Dermis blood vessel endothelial cell (primary cell): ENCODE results near the gene SLC6A6. TPM values are rescaled to one million over a fixed set of nuclear protein-coding genes. Genes with fewer than 3 reads are reported as not detected.

ENCODE experiments used
- DNase-seq: peaks from one replicate; pipeline ENCODE4 v3.0.0; 2010
- total RNA-seq: library from RNA; depleted of rRNA; stranded (reverse); fragments of >200 nt; gene quantifications from 2 replicates; pipeline ENCODE4 v1.2.3, GENCODE V29; 2014

Gene SLC6A6
- total RNA-seq, 1 donor from 2014 or later = 10.9 TPM

DNA sequence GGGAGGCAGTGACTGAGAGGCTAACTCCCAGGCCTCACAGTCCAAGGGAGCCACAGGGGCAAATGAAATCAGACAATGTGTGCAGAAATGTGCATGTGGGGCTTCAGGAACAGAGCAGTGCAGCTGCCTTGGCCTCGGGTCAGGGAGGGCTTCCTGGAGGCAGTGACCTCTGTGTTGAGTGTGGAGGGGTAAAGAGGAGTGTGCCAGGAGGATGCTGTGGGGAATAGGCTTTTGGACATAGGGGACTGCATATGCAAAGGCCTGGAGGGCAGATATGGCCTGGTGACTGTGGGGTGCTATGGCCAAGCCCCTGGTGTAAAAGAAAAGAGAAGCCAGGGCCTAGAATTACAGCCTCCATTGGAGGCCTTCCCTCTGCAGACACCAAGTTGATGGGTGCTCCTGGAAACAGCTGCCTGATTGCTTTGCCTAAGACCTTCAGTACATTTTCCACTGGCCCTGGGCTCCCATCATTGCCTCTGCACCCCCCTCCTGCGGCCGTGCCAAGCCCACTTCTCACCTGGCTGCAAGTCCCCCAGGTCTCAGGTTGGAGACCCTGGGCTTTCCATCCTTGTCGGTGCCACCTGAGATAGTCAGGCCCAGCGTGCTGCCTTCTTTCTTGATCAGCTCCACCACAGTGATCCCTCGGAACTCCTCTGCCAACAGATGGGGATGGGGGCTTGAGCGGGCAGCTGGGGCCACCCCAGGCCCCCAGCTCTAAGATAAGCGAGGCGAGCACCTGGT, 122.7 kb downstream of the SLC6A6 start:
- no peak for DNase-seq

DNA sequence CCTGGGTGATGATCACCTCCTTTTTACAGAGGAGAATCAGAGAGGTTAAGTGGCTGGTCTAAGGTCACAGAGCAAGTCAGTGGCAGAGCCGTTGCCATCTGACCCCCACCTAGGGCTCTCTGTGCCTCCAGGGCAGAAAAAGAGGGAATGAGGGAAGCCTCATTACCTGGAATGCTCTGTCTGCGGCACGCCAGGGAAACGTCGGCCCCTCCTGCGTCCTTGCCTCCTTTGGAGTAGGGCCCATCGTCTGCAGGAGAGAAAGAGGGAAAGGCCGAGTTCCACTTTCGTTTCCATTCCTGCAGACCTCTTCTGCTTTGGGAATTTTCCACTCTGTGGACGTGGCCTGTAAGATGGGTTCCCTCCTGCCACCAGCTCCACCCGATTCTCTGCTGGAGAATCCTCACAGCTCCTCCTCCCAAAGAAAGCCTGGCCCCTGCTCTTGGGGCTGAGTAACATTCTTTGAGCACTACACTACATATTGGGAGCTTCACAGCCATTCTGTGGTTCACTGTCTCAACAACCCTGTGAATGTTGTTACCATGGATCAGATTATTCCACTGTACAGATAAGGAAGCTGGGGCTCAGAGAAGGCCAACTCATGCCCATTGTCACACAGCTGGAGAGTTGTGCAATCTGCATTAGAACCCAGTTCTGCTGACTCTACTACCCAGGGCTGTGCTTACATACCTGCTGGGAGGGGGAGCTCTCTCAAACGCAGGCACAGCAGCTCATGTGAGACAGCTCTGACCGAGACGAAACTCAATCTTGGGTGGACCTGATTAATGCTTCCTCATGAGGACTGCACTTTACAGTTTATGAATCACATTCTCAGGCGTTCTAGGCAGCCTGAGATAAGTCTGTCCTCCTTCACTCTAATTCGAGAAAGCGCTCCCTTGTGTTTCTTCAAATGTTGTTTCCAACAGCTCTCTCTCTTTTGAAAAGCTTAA, 123.6 kb downstream of the SLC6A6 start:
- DNase-seq = no peak

DNA sequence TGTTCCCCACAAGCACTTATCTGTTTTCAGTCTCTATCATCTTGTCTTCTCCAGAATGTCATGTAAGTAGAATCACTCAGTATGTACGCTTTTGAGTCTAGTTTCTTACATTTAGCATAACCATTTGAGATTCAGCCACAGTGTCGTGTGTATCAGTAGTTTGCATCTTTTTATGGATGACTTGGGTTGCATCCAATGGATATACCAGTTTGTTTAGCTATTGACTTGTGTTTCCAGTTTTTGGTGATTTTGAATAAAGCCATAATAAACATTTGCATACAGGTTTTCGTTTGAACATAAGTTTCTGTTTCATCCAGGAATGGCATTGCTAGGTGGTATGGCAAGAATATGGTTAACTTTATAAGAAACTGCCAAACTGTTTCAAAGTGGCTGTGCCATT, 125.7 kb downstream of the SLC6A6 start:
- DNase-seq = no peak

DNA sequence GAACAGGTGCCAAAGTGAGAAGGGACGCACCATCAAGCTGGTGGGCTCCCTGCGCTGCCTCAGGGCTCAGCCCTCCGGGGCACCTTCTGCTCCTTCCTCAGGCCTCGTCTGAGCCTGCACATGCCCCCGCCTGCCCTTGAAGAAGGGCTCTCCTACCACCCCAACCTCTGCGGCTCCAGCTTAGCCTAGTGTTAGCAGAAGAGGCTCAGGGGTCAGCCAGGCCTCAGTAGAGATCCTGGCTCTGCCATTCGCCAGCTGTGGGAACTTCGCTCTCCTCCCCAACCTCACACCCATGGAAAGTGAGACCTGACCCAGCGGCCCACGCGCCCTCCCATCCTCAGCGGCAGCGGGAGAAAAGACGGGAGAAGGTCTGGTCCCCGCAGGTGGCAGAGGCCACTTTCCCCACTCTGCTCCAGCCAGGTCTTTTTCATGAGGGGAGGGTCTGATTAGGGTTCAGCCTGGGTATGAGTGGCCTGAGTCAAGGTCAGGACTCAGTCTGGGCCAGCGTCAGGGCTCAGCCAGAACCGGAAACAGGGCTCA, 129.5 kb downstream of the SLC6A6 start:
- no peak for DNase-seq

DNA sequence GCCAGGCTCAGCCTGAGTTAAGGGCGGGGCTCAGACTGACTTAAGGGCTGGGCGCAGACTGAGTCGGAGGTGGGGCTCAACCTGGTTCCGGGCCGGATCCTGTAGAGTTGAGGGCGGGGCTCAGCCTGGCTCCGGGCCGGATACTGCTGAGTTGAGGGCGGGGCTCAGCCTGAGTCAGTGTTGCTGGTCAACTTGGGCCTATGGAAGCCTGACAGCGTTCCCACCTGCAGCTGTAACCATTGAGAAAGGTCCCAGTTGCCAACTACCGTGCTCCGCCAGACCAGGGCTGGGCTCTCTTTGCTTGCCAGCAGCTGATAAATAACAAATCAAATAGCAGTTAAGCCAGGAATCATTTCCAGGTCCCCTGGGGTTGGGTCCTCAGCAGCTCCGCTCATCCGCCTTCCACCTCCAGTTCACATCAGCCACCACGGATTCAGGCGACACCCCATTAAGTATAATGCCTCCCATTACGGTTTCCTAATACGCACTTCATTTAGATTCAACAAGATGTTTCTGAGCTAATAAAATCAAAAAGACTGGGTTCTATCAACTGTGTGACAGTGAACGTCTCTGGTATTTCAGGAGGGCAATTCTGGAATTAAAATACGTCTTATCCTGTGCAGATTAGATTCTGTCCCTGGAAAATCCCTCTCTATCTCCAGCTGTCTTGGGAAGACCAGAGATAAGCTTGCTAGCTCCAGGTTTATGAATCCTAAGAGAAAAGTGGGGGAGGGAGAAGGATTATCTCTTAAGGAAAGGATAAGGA, 130.5 kb downstream of the SLC6A6 start:
- DNase-seq = peak; percentile 18

DNA sequence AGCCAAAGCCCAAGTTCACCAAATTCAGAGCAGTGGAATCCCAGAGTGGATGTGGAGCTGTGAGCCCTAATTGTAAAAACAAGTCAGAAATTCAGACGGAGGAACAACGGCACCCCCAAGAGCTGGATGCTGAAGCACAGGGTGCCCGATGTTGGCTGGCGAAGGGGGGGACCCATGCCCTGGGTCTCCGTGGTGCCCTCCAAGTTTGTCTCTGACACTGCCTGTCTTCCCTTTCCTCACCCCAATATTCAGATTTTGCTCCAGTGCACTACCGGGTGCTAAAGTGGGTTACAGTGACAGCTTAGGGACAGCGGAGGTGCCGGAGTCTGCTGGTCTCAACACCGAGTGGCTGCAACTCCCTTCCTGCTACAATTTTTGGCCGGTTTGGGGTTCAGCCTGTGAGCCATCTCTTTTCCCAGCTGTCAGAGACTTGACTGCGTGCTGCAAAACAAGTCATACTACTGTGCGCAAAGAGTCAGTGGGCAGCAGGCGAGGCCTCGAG, 131.1 kb downstream of the SLC6A6 start:
- DNase-seq = no peak

DNA sequence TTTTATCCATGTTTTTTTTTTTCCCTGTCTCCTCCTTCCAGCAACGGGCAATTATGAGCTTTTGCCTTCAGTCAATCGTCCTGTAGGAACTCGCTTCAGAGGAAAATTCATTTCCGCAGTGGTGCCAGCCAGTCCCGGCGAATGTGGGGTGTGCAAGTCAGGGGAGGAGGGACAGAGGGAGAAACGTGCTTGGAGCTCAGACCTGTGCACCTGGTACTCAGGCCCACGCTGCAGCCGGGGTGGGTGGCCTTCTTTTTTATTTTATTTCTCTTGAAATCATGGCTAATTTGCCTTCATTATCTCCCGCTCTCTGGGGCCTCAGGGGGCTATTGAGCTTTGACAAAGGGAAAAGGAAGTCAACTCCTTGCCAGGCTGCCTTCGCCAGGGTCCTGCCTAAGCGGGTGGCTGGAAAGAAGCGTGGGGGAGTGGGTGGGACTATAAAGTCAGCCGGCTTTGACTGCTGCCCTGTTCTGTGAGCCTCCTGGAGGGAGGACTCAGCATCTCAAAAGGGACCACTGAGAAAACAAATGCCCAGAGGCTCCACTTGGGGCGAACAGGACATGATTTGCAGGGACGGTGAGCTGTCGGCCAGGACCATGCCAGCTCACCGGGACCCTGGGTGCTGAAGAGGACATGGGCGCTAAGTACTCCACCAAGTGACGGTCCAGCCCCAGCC, 132.2 kb downstream of the SLC6A6 start:
- peak; percentile 23 for DNase-seq

DNA sequence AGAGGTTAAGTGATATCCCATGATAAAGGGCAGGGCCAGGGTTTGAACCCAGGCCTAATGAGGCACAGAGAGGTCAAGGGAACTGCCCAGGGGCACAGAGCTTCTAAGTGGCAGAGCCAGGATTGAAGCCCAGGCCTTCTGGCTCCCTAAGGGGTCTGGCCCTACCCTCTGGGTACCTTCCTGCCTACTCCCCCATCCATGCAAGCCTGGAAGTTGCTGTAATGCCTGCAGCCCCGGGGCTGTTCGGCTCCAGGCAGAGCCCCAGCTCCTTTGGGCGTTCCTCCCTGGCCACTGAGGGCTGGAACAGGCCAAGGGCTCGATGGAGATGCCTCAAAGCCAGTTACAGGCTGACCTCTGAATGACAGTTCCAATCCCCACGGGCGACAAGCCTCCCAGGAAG, 133.2 kb downstream of the SLC6A6 start:
- no peak for DNase-seq

DNA sequence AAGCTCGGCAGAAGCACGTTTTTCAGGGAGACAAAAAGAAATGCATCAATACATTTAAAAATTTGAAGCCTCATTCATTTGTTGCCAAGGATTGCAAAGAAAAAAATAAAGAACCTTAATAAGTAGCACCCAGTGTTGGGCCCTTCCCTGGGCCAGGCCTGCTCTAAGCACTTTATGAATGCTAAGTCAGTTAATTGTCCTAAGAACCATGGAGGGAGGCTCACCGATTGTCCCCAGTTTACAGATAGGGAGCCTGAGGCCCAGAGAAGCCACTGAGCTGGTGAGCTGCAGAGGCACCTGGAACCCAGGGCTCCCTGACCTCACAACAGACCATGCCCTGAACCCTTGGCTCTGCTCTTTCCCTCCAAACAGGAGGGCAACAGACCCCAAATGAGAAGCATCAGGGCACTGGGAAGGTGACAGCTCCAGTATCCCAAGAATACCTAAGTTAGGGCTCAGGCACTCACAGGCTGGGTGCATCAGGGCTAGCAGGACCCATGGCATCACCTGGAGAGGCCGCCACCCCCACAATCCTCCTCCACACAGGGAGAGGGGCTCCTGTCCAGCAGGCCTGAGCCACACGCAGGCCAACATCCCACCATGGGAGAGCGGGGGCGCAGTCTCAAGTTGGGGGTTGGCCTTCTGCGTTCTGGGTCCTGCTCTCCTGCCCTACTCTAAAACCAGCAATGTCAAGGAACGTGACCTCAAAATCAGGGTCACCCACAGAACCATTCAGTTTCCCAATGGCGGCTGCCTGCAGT, 133.8 kb downstream of the SLC6A6 start:
- no peak for DNase-seq

DNA sequence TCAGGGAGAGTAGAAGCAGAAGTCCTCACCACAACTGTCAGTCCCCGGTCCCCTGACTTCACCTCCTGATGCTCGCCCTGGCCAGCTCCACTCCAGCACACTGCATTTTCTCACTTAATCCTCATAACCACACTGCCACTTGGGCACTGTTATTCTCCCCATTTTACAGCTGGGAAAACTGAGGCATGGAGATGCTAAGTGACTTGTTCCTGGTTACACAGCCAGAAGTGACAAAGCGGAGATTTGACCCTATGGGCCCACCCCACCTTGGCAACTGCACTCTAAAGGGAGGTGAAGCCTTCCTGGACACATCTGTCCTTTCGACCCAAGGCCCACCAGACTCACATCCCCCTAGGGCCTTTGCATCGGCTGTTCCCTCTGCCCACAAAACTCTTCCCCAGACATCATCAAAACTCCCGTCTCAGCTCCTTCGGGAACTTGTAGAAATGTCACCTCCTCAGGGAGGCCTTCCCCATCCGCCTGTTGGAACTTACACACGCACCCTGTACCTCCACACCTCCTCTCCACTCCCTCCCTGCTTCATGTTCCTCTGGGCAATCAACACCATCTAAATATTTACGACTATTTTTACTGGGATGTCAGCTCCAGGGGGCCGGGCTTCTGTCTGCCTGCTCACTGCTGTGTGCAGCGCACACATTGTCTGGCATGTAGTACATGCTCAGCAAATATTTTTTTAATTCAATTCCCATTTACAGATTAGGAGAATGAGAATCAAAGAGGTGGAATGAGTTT, 134.6 kb downstream of the SLC6A6 start:
- no peak for DNase-seq

DNA sequence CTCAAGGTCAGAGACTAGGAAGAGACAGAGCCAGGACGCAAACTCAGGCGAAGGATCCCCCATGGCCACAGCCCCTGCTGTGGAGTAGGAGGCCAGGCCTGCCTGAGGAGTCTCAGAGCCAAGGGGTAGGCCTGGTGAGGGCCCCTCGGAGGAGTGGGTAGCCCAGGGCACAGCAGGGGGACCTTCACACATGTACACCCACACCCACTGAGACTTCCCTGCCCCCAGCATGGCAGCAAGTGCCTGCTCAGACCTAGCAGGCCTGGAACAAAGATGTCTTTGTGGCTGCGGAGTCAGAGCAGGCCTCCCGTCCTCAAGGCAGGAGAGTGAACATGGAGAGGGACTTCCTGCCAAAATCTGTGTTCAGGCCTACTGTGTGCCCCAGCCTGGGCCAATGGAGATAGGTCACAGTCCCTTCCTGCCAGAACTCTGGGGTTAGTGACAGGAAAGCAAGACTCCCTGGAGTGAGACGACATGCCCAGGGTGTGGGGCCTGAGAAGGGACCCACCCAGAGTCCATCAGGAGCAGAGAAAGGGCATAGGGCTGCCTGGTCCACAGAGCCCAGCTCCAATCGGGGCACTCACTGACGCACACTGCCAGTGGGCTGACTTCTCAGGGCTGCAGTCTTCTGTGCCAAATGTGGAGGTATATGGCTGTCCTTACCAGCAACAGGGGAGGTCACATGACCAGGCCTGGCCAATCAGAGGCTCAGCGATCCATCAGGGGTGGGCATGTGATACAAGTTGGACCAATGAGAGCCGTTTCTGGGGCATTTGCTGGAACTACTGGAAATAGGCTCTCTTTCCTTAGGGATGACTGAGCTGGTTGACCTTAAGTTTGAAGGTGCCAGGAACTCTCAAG, 135.4 kb downstream of the SLC6A6 start:
- peak; percentile 13 for DNase-seq

DNA sequence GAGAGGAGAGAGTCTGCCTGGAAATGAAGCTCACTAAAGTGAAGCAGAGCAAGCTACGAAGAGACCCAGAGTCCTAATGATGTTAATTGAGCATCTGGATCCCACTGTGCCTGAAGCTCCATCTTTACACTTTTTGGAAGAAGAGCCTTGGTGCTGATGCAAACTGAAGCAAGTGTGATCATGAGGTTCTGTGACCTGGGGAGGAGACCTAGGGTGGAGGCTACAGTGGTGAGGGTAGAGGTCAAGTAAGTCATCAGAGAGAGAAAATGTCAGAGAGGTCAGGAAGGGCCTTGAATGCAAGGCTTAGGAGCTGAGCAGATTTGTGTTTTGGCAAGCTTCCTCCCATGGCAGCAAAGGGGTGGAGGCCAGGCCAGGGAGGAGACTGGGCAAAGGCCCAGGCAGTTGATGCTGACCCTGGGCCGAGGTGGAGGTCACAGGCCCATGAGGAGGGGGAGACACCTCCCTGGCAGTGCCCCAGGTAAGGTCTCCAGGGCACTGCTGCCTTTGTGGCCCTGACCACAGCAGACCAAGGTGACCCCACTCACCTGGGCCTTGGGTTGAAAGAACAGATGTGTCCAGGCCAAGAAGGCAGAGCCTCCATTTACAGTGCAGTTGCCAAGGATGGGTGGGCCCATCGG, 136.2 kb downstream of the SLC6A6 start:
- DNase-seq = no peak

Other genes with a start within 250 kb of the SLC6A6 start
- 43.6 and 60.0 TPM in 2 replicates for gene XPC, start 224.0 kb upstream of the SLC6A6 start, total RNA-seq
- 8.1 and 10.2 TPM in 2 replicates for gene LSM3, start 223.8 kb upstream of the SLC6A6 start, total RNA-seq
- under 0.01 TPM in 1 of 2 replicates, not detected in the other for gene GRIP2, start 137.7 kb downstream of the SLC6A6 start, total RNA-seq
- 8.3 and 9.2 TPM in 2 replicates for gene CCDC174, start 249.2 kb downstream of the SLC6A6 start, total RNA-seq